ENCODE data around the gene ATAD3B. TPM values are rescaled to one million over a fixed set of nuclear protein-coding genes. Genes with fewer than 3 reads are reported as not detected.

Gene ATAD3B
- total and polyA plus RNA-seq, 4 donors: 6.4 to 14.3 (median 10.3) TPM

DNA sequence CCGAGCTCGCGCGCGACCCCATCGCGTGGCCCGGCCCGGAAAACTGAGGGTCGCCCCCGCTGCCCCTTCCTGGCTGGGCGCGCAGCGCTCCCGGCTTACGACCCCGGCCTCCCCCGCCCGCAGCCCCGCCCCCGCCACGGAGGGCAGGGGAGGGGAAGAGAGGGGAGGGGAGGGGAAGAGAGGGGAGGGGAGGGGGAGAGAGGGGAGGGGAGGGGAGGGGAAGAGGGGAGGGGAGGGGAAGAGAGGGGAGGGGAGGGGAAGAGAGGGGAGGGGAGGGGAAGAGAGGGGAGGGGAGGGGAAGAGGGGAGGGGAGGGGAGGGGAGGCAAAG is 43.8 kb upstream of the ATAD3B start:
- no peaks in the 10 kb centered on the region for H3K27me3 ChIP-seq (ENCODE audit: control insufficient read depth in 4 of 4, insufficient read depth in 4 of 4, low read length in 3 of 4)
- no peak for DNase-seq (ENCODE audit: low spot score)
- peaks cover 11 to 35% (median 25%) of the 10 kb centered on the region in 4 donors for H3K4me1 ChIP-seq (ENCODE audit: control insufficient read depth in 4 of 4, insufficient read depth in 4 of 4, low read length in 3 of 4)
- no peak overlapping the region for H3K27ac ChIP-seq (ENCODE audit: low read depth in 1 of 2, low read length in 2 of 2)
- no peaks in the 10 kb centered on the region for H3K9me3 ChIP-seq (ENCODE audit: control insufficient read depth in 4 of 4, low read length in 3 of 4)
- no peak overlapping the region for H3K9ac ChIP-seq (ENCODE audit: low read depth in 1 of 2, low read length in 2 of 2)
- 3% methylated on average over 14 of the region's 22 CpGs for WGBS
- TF ChIP-seq, protein P1, sequence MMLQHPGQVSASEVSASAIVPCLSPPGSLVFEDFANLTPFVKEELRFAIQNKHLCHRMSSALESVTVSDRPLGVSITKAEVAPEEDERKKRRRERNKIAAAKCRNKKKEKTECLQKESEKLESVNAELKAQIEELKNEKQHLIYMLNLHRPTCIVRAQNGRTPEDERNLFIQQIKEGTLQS (IDR thresholded peaks at IDR 0.05): no peak
- TF ChIP-seq, protein P2, sequence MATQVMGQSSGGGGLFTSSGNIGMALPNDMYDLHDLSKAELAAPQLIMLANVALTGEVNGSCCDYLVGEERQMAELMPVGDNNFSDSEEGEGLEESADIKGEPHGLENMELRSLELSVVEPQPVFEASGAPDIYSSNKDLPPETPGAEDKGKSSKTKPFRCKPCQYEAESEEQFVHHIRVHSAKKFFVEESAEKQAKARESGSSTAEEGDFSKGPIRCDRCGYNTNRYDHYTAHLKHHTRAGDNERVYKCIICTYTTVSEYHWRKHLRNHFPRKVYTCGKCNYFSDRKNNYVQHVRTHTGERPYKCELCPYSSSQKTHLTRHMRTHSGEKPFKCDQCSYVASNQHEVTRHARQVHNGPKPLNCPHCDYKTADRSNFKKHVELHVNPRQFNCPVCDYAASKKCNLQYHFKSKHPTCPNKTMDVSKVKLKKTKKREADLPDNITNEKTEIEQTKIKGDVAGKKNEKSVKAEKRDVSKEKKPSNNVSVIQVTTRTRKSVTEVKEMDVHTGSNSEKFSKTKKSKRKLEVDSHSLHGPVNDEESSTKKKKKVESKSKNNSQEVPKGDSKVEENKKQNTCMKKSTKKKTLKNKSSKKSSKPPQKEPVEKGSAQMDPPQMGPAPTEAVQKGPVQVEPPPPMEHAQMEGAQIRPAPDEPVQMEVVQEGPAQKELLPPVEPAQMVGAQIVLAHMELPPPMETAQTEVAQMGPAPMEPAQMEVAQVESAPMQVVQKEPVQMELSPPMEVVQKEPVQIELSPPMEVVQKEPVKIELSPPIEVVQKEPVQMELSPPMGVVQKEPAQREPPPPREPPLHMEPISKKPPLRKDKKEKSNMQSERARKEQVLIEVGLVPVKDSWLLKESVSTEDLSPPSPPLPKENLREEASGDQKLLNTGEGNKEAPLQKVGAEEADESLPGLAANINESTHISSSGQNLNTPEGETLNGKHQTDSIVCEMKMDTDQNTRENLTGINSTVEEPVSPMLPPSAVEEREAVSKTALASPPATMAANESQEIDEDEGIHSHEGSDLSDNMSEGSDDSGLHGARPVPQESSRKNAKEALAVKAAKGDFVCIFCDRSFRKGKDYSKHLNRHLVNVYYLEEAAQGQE (IDR thresholded peaks at IDR 0.05): no peak
- TF ChIP-seq FOXA1 (IDR thresholded peaks at IDR 0.05): no peak
- no peak for TF ChIP-seq SP1 (IDR thresholded peaks at IDR 0.05)
- TF ChIP-seq HNF4A (conservative IDR thresholded peaks at IDR 0.05): no peak
- no peak for TF ChIP-seq YY1 (IDR thresholded peaks at IDR 0.05)
- no peak for TF ChIP-seq JUND (IDR thresholded peaks at IDR 0.05)
- TF ChIP-seq, protein P3, sequence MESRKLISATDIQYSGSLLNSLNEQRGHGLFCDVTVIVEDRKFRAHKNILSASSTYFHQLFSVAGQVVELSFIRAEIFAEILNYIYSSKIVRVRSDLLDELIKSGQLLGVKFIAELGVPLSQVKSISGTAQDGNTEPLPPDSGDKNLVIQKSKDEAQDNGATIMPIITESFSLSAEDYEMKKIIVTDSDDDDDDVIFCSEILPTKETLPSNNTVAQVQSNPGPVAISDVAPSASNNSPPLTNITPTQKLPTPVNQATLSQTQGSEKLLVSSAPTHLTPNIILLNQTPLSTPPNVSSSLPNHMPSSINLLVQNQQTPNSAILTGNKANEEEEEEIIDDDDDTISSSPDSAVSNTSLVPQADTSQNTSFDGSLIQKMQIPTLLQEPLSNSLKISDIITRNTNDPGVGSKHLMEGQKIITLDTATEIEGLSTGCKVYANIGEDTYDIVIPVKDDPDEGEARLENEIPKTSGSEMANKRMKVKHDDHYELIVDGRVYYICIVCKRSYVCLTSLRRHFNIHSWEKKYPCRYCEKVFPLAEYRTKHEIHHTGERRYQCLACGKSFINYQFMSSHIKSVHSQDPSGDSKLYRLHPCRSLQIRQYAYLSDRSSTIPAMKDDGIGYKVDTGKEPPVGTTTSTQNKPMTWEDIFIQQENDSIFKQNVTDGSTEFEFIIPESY (IDR thresholded peaks at IDR 0.05): no peak
- no peak for TF ChIP-seq RXRA (IDR thresholded peaks at IDR 0.05)
- TF ChIP-seq EGR1 (IDR thresholded peaks at IDR 0.05; ENCODE audit: low read depth in 2 of 2): no peak
- TF ChIP-seq, protein P4, sequence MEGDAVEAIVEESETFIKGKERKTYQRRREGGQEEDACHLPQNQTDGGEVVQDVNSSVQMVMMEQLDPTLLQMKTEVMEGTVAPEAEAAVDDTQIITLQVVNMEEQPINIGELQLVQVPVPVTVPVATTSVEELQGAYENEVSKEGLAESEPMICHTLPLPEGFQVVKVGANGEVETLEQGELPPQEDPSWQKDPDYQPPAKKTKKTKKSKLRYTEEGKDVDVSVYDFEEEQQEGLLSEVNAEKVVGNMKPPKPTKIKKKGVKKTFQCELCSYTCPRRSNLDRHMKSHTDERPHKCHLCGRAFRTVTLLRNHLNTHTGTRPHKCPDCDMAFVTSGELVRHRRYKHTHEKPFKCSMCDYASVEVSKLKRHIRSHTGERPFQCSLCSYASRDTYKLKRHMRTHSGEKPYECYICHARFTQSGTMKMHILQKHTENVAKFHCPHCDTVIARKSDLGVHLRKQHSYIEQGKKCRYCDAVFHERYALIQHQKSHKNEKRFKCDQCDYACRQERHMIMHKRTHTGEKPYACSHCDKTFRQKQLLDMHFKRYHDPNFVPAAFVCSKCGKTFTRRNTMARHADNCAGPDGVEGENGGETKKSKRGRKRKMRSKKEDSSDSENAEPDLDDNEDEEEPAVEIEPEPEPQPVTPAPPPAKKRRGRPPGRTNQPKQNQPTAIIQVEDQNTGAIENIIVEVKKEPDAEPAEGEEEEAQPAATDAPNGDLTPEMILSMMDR (IDR thresholded peaks at IDR 0.05; ENCODE audit: low read depth, low read length, missing input control): no peak
- TF ChIP-seq TAF1 (conservative IDR thresholded peaks at IDR 0.05): no peak
- H3K4me3 ChIP-seq (ENCODE audit: low read depth in 1 of 3, low read length in 3 of 3): peak overlapping the region in 1 of 3 donors; percentile 39
- H3K36me3 ChIP-seq (ENCODE audit: control insufficient read depth in 4 of 4, insufficient read depth in 3 of 4, low read depth in 1 of 4, low read length in 3 of 4): no peaks in the 10 kb centered on the region

DNA sequence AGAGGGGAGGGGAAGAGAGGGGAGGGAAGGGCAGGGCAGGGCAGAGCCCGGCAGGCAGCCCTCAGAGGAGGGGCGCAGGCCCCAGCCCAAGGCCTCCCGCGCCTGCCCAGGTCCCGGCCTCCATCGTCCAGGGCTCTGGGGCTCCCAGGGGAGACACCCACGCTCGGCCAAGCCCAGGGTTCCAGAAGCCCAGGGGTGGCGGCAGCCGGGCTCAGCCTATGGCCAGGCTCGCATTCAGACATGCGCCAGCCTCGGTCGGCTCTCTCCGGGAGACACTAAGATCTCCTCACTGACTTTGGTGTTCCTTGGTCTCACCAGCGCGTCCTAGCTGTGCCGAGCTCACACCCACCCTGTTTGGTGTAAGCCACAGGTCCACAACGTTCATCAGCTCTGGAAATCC is 43.4 kb upstream of the ATAD3B start:
- H3K4me3 ChIP-seq (ENCODE audit: low read depth in 1 of 3, low read length in 3 of 3): no peak overlapping the region
- WGBS: 90% methylated on average over 19 of the region's 19 CpGs
- H3K9ac ChIP-seq (ENCODE audit: low read depth in 1 of 2, low read length in 2 of 2): no peak overlapping the region
- H3K4me1 ChIP-seq (ENCODE audit: control insufficient read depth in 4 of 4, insufficient read depth in 4 of 4, low read length in 3 of 4): peaks cover 11 to 37% (median 26%) of the 10 kb centered on the region in 4 donors
- DNase-seq (ENCODE audit: low spot score): no peak
- no peaks in the 10 kb centered on the region for H3K36me3 ChIP-seq (ENCODE audit: control insufficient read depth in 4 of 4, insufficient read depth in 3 of 4, low read depth in 1 of 4, low read length in 3 of 4)
- no peak overlapping the region for H3K27ac ChIP-seq (ENCODE audit: low read depth in 1 of 2, low read length in 2 of 2)
- TF ChIP-seq, protein P3 (IDR thresholded peaks at IDR 0.05): no peak
- no peak for TF ChIP-seq GABPA (IDR thresholded peaks at IDR 0.05 in 1 of 2, conservative IDR thresholded peaks at IDR 0.05 in 1 of 2)
- no peak for TF ChIP-seq JUND (IDR thresholded peaks at IDR 0.05)
- no peak for TF ChIP-seq FOXA1 (IDR thresholded peaks at IDR 0.05)
- no peak for TF ChIP-seq YY1 (IDR thresholded peaks at IDR 0.05)
- TF ChIP-seq EGR1 (IDR thresholded peaks at IDR 0.05; ENCODE audit: low read depth in 2 of 2): no peak
- TF ChIP-seq, protein P2 (IDR thresholded peaks at IDR 0.05): no peak
- TF ChIP-seq, protein P5, sequence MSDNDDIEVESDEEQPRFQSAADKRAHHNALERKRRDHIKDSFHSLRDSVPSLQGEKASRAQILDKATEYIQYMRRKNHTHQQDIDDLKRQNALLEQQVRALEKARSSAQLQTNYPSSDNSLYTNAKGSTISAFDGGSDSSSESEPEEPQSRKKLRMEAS (IDR thresholded peaks at IDR 0.05): no peak
- TF ChIP-seq HNF4G (IDR thresholded peaks at IDR 0.05): no peak
- no peak for TF ChIP-seq SP1 (IDR thresholded peaks at IDR 0.05)
- TF ChIP-seq, protein P1 (IDR thresholded peaks at IDR 0.05): no peak
- TF ChIP-seq RAD21 (IDR thresholded peaks at IDR 0.05): no peak
- no peak for TF ChIP-seq HNF4A (conservative IDR thresholded peaks at IDR 0.05)
- TF ChIP-seq TAF1 (conservative IDR thresholded peaks at IDR 0.05): no peak
- TF ChIP-seq NR2F2 (IDR thresholded peaks at IDR 0.05): no peak
- TF ChIP-seq FOXA2 (IDR thresholded peaks at IDR 0.05): no peak
- TF ChIP-seq RXRA (IDR thresholded peaks at IDR 0.05): no peak
- H3K9me3 ChIP-seq (ENCODE audit: control insufficient read depth in 4 of 4, low read length in 3 of 4): no peaks in the 10 kb centered on the region
- H3K27me3 ChIP-seq (ENCODE audit: control insufficient read depth in 4 of 4, insufficient read depth in 4 of 4, low read length in 3 of 4): no peaks in the 10 kb centered on the region

Measured in liver (tissue), 9 donors.